ENCODE results near the gene TMEM167B.

Gene TMEM167B

DNA sequence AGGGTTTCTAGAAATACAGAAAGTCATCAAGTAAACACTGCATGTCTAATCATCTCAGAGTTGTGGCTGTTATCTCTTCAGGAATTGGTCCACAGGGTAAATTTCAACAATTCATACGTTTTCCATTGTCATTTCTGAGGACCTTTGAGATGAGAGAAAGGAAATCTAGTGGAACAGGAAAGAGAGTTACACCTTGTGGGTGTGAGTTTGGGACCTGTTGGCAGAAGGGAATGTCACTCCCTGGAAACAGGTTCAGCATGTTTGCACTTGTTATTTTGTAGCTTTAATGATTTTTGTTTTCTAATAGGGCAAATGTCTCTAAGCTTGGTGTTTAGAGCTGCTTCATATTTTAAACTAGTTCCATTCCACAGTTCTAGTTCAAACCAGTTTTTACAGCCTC is 5.6 kb downstream of the TMEM167B start:
- DNase-seq (ENCODE audit: low read depth in 1 of 2, low spot score in 1 of 2), result no peak
- TF ChIP-seq SPI1 (IDR thresholded peaks at IDR 0.05; ENCODE audit: borderline replicate concordance, low read depth), result no peak
- TF ChIP-seq, protein P1, sequence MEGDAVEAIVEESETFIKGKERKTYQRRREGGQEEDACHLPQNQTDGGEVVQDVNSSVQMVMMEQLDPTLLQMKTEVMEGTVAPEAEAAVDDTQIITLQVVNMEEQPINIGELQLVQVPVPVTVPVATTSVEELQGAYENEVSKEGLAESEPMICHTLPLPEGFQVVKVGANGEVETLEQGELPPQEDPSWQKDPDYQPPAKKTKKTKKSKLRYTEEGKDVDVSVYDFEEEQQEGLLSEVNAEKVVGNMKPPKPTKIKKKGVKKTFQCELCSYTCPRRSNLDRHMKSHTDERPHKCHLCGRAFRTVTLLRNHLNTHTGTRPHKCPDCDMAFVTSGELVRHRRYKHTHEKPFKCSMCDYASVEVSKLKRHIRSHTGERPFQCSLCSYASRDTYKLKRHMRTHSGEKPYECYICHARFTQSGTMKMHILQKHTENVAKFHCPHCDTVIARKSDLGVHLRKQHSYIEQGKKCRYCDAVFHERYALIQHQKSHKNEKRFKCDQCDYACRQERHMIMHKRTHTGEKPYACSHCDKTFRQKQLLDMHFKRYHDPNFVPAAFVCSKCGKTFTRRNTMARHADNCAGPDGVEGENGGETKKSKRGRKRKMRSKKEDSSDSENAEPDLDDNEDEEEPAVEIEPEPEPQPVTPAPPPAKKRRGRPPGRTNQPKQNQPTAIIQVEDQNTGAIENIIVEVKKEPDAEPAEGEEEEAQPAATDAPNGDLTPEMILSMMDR (IDR thresholded peaks at IDR 0.05; ENCODE audit: insufficient read depth, low read length), result no peak
- TF ChIP-seq GABPA (IDR thresholded peaks at IDR 0.05; ENCODE audit: low read depth), result no peak
- TF ChIP-seq REST (IDR thresholded peaks at IDR 0.05; ENCODE audit: insufficient replicate concordance, low read depth), result no peak
- TF ChIP-seq POLR2AphosphoS5 (IDR thresholded peaks at IDR 0.05; ENCODE audit: low read depth), result no peak
- Histone ChIP-seq H3K4me3 (replicated peaks; ENCODE audit: insufficient read depth, low read length) (no peak overlapping the region), H3K27ac (replicated peaks) (no peak overlapping the region), H3K27me3 (ENCODE audit: insufficient read depth, poor library complexity, severe bottlenecking) (no peaks in the 10 kb centered on the region)

DNA sequence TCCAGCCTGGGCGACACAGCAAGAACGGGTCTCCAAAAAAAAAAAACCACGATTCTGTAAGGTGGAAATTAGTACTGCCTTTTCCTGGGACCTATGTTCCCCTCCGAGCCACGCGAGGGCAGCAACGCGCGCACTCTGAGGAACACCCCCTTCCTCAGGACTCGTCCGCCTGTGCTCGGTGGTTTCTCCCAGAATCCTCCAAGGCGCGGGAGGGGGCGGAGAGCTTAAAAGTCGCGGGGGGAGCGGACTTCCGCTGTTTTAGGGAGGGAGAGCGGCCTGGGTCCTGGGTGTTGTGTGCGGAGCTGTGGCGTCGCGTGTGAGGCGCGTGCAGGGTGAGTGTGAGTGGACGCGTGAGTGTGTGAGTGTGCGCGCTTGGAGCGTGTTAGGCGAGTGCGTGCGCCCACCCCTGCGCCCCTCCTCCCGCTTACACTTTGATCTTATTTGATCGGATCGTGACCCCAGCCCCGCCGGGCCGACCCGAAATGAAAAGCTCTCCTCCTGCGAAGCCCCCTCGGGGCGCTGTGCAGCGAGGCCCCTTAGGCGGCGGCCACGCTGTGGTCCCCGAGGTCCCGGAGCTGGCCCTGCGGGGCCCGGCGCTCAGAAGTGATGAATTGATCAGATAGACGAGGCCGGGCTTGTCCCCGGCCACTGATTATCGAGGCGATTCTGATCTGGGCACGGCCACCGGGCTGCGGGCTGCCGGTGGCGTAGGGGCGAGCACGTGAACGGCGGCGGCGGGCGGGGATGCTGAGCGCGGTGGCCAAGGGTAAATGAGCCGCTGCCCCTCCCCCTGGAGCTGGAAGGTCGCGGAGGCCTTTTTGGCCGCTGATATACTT is 9.6 kb downstream of the TMEM167B start:
- peak; percentile 77 for TF ChIP-seq REST (IDR thresholded peaks at IDR 0.05; ENCODE audit: insufficient replicate concordance, low read depth)
- peak; percentile 76 for TF ChIP-seq SPI1 (IDR thresholded peaks at IDR 0.05; ENCODE audit: borderline replicate concordance, low read depth)
- peak; percentile 100 for TF ChIP-seq POLR2AphosphoS5 (IDR thresholded peaks at IDR 0.05; ENCODE audit: low read depth)
- TF ChIP-seq, protein P1 (IDR thresholded peaks at IDR 0.05; ENCODE audit: insufficient read depth, low read length), result peak; percentile 80
- peak; percentile 48 for TF ChIP-seq GABPA (IDR thresholded peaks at IDR 0.05; ENCODE audit: low read depth)
- peak overlapping the region; percentile 67 for H3K4me3 ChIP-seq (replicated peaks; ENCODE audit: insufficient read depth, low read length)
- peak overlapping the region; percentile 97 for H3K27ac ChIP-seq (replicated peaks)
- H3K27me3 ChIP-seq (ENCODE audit: insufficient read depth, poor library complexity, severe bottlenecking), result no peaks in the 10 kb centered on the region
- DNase-seq (ENCODE audit: low read depth in 1 of 2, low spot score in 1 of 2), result peak; percentile 98 to 99

- Histone ChIP-seq H3K4me3 (replicated peaks; ENCODE audit: insufficient read depth, low read length) (no peak overlapping the region), H3K27me3 (ENCODE audit: insufficient read depth, poor library complexity, severe bottlenecking) (no peaks in the 10 kb centered on the region), H3K27ac (replicated peaks) (no peak overlapping the region)
- peak in 1 of 2 experiments; percentile 64 for DNase-seq (ENCODE audit: low read depth in 1 of 2, low spot score in 1 of 2)
- TF ChIP-seq POLR2AphosphoS5 (IDR thresholded peaks at IDR 0.05; ENCODE audit: low read depth) (peak; percentile 15; the same call in 1 of the 2 replicates), SPI1 (IDR thresholded peaks at IDR 0.05; ENCODE audit: borderline replicate concordance, low read depth) (no peak)
These were observed 14.0 kb downstream of the TMEM167B start for GRCh38 chr1:109104364-109105151.

DNA sequence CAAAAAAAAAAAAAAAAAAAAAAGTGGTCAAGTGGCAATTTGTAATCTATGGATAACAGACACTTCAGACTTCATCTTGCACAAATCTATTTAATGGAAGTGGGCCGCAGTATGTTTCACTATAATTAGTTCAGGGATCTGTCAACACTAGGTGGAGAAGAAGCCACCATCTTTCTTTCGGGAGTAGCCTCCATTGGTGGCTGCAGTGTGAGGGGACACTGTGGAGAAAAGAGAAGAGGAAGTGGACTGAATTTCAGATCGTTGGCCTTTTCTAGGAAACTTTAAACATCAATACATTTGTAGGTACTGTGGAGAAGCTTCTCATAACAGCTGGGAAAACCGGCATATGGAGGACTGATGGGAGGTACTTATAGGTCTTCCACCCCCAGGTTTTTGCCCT is 15.3 kb downstream of the TMEM167B start:
- no peaks in the 10 kb centered on the region for H3K27me3 ChIP-seq (ENCODE audit: insufficient read depth, poor library complexity, severe bottlenecking)
- H3K4me3 ChIP-seq (replicated peaks; ENCODE audit: insufficient read depth, low read length), result no peak overlapping the region
- H3K27ac ChIP-seq (replicated peaks), result no peak overlapping the region
- TF ChIP-seq, protein P1 (IDR thresholded peaks at IDR 0.05; ENCODE audit: insufficient read depth, low read length), result no peak
- TF ChIP-seq REST (IDR thresholded peaks at IDR 0.05; ENCODE audit: insufficient replicate concordance, low read depth) (no peak), POLR2AphosphoS5 (IDR thresholded peaks at IDR 0.05; ENCODE audit: low read depth) (no peak), SPI1 (IDR thresholded peaks at IDR 0.05; ENCODE audit: borderline replicate concordance, low read depth) (peak; percentile 72), GABPA (IDR thresholded peaks at IDR 0.05; ENCODE audit: low read depth) (no peak)
- no peak for DNase-seq (ENCODE audit: low read depth in 1 of 2, low spot score in 1 of 2)

All from HL-60 (cell line).